ENCODE data around the gene LEF1. TPM values are rescaled to one million over a fixed set of nuclear protein-coding genes. Genes with fewer than 3 reads are reported as not detected.

LEF1 gene
- total and polyA plus RNA-seq, 2 donors (not counting 3 experiments of a cell fraction or from before 2014, with no cell fraction given) = 0.46 TPM; not detected in 1

DNA sequence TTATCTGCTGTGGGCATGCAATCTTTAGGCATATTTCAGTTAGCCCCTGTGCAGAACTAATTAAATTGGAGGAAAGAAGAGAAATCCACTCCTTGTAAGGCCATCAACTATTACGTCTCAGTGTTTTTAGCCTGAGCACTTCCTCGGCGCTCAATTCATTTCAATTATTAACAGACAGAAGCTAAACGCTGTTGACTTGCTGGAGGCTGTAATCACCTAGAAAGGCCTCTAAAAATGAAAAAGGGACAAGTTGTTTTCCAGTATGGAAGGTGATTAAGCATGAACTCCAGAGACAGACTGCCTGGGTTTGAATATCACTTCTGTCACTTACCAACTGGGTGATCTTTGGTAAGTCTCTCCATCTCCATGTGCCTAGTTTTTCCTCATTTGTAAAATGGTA lies 59.6 kb downstream of the LEF1 start:
- no peak overlapping the region for H3K27ac ChIP-seq (ENCODE audit: insufficient read depth, low read depth, low read length)
- no peak for DNase-seq (ENCODE audit: low read depth, low spot score)
- no peaks in the 10 kb centered on the region for H3K9me3 ChIP-seq (replicated peaks; ENCODE audit: control insufficient read depth, insufficient read depth, low read length)
- no peaks in the 10 kb centered on the region for H3K9me1 ChIP-seq (replicated peaks; ENCODE audit: control insufficient read depth, extremely low read depth, insufficient read depth, low read length)
- dilution Hi-C loops (cut with MboI; ENCODE audit: extremely low pct_ligation_motif_present, low sequenced_read_pairs) = no loop called here
- intact Hi-C loops (cut with micrococcal nuclease) = no loop called here
- H2AFZ ChIP-seq (ENCODE audit: low read depth, low read length) = no peak overlapping the region
- TF ChIP-seq POLR2A (IDR thresholded peaks at IDR 0.05; ENCODE audit: low read depth, low read length) = no peak
- POLR2A ChIA-PET = no interaction called here
- no peak overlapping the region for H3K4me2 ChIP-seq (ENCODE audit: insufficient read depth, low read length)
- H4K20me1 ChIP-seq (replicated peaks; ENCODE audit: control insufficient read depth, extremely low read depth, insufficient read depth, low read length) = no peaks in the 10 kb centered on the region
- H3K36me3 ChIP-seq (ENCODE audit: control insufficient read depth in 2 of 2, extremely low read depth in 1 of 2, insufficient read depth in 2 of 2, low read length in 2 of 2) = no peaks in the 10 kb centered on the region
- H3K4me1 ChIP-seq (ENCODE audit: control insufficient read depth, extremely low read depth, insufficient read depth, low read length) = no peaks in the 10 kb centered on the region
- H3K9ac ChIP-seq (replicated peaks; ENCODE audit: extremely low read depth, insufficient read depth, low read length) = no peak overlapping the region
- CTCF ChIA-PET = interaction anchor here (1.5 kb wide), 1 partner anchor 90 kb away, joined by 3 read pairs; no protein-coding TSS in a partner anchor
- no peak overlapping the region for H3K4me3 ChIP-seq (replicated peaks in 1 of 3; ENCODE audit: insufficient read depth in 1 of 3, low read depth in 1 of 3, low read length in 3 of 3)
- BruUV-seq (replicated peaks) = no TSS peak
- no peaks in the 10 kb centered on the region for H3K79me2 ChIP-seq (ENCODE audit: control insufficient read depth, insufficient read depth, low read length)
- no peaks in the 10 kb centered on the region for H3K27me3 ChIP-seq (ENCODE audit: control insufficient read depth in 2 of 2, insufficient read depth in 2 of 2, low read length in 2 of 2)
- no peak for FAIRE-seq

- Histone ChIP-seq H3K4me2 (ENCODE audit: insufficient read depth, low read length) (no peak overlapping the region), H2AFZ (ENCODE audit: low read depth, low read length) (no peak overlapping the region), H3K9me1 (replicated peaks; ENCODE audit: control insufficient read depth, extremely low read depth, insufficient read depth, low read length) (no peaks in the 10 kb centered on the region), H3K79me2 (ENCODE audit: control insufficient read depth, insufficient read depth, low read length) (no peaks in the 10 kb centered on the region), H3K4me1 (ENCODE audit: control insufficient read depth, extremely low read depth, insufficient read depth, low read length) (no peaks in the 10 kb centered on the region), H3K27ac (ENCODE audit: insufficient read depth, low read depth, low read length) (no peak overlapping the region), H3K9me3 (replicated peaks; ENCODE audit: control insufficient read depth, insufficient read depth, low read length) (no peaks in the 10 kb centered on the region), H3K4me3 (replicated peaks in 1 of 3; ENCODE audit: insufficient read depth in 1 of 3, low read depth in 1 of 3, low read length in 3 of 3) (no peak overlapping the region), H3K27me3 (ENCODE audit: control insufficient read depth in 2 of 2, insufficient read depth in 2 of 2, low read length in 2 of 2) (no peaks in the 10 kb centered on the region), H3K36me3 (ENCODE audit: control insufficient read depth in 2 of 2, extremely low read depth in 1 of 2, insufficient read depth in 2 of 2, low read length in 2 of 2) (no peaks in the 10 kb centered on the region), H4K20me1 (replicated peaks; ENCODE audit: control insufficient read depth, extremely low read depth, insufficient read depth, low read length) (no peaks in the 10 kb centered on the region), H3K9ac (replicated peaks; ENCODE audit: extremely low read depth, insufficient read depth, low read length) (no peak overlapping the region)
- POLR2A ChIA-PET = no interaction called here
- DNase-seq (ENCODE audit: low read depth, low spot score) = no peak
- CTCF ChIA-PET = interaction anchor here (1.5 kb wide), 1 partner anchor 89 kb away, joined by 3 read pairs; no protein-coding TSS in a partner anchor
- FAIRE-seq = no peak
- TF ChIP-seq GATA2 (IDR thresholded peaks at IDR 0.05; ENCODE audit: insufficient read depth, insufficient read length, low read depth, low read length) (no peak), CTCF (IDR thresholded peaks at IDR 0.05; ENCODE audit: extremely low read depth in 1 of 2, insufficient read depth in 1 of 2, low read depth in 1 of 2, low read length in 2 of 2) (no peak), POLR2A (IDR thresholded peaks at IDR 0.05; ENCODE audit: low read depth, low read length) (no peak), MYC (IDR thresholded peaks at IDR 0.05; ENCODE audit: low read depth, low read length) (no peak), MAX (IDR thresholded peaks at IDR 0.05; ENCODE audit: insufficient read depth, insufficient read length) (no peak), POLR2AphosphoS5 (IDR thresholded peaks at IDR 0.05; ENCODE audit: insufficient read depth, low read depth, low read length) (no peak), FOS (IDR thresholded peaks at IDR 0.05; ENCODE audit: borderline replicate concordance, insufficient read depth, low read length) (no peak), JUN (IDR thresholded peaks at IDR 0.05; ENCODE audit: borderline replicate concordance, insufficient read depth, insufficient read length, low read depth) (no peak), EZH2 (IDR thresholded peaks at IDR 0.05; ENCODE audit: borderline replicate concordance, low read depth, low read length, severe bottlenecking) (no peak)
- intact Hi-C loops (cut with micrococcal nuclease) = no loop called here
- dilution Hi-C loops (cut with MboI; ENCODE audit: extremely low pct_ligation_motif_present, low sequenced_read_pairs) = no loop called here
- no TSS peak for BruUV-seq (replicated peaks)
Observed at GRCh38 chr4:108107729-108108382, 60.9 kb downstream of the LEF1 start.

All from endothelial cell of umbilical vein (primary cell).